Common myeloid progenitor, CD34-positive (primary cell): ENCODE measurements around the gene ZNF346.
A peak's percentile ranks its signal among the peaks of the same experiment; 100 is the strongest.

Experiments
- CTCF ChIA-PET: fragments of 350-600 bp; sonication (Branson Sonifier 250); formaldehyde crosslinking; loops from one replicate; lab custom pipeline; 2021; ENCODE audit warnings: antibody characterized with exemption; lab: Charles Lee
- POLR2A ChIA-PET: fragments of 350-600 bp; sonication (Branson Sonifier 250); formaldehyde crosslinking; loops from one replicate; lab custom pipeline; 2021; ENCODE audit warnings: antibody characterized with exemption; lab: Charles Lee
- DNase-seq, 3 donors: peaks; one replicate each; pipeline versions ENCODE4 v3.0.0 to v3.0.0-alpha.2; 2013
- H3K27ac ChIP-seq, 2 experiments: 1 replicate in 1 of 2; 2 replicates in 1 of 2; pipeline ENCODE4 v1.7.0; 2013; ENCODE audit warnings: inconsistent platforms in 2 of 2, low read length in 2 of 2, mild to moderate bottlenecking in 2 of 2, low read depth in 1 of 2, moderate library complexity in 1 of 2; ENCODE audit not compliant: severe bottlenecking in 2 of 2, insufficient read depth in 1 of 2, poor library complexity in 1 of 2
- H3K27me3 ChIP-seq, 5 experiments: replicated peaks in 2 of 5; 1 replicate in 3 of 5; 2 replicates in 2 of 5; pipeline versions ENCODE4 v1.6.1 to v1.7.0; 2013; ENCODE audit warnings: low read length in 4 of 5, mild to moderate bottlenecking in 2 of 5, moderate library complexity in 2 of 5, inconsistent platforms in 1 of 5; ENCODE audit not compliant: insufficient read depth in 5 of 5, control insufficient read depth in 4 of 5
- H3K36me3 ChIP-seq, 4 experiments: 1 replicate in 2 of 4; 2 replicates in 2 of 4; pipeline versions ENCODE4 v1.6.1 to v1.7.0; 2013; ENCODE audit warnings: low read length in 3 of 4, control low read depth in 1 of 4, mild to moderate bottlenecking in 1 of 4; ENCODE audit not compliant: control insufficient read depth in 4 of 4, insufficient read depth in 4 of 4
- H3K4me1 ChIP-seq, 4 experiments: 1 replicate in 3 of 4; 2 replicates in 1 of 4; pipeline versions ENCODE4 v1.6.1 to v1.7.1; 2013; ENCODE audit warnings: low read length in 3 of 4, mild to moderate bottlenecking in 3 of 4, control low read depth in 1 of 4, inconsistent platforms in 1 of 4, moderate library complexity in 1 of 4; ENCODE audit not compliant: control insufficient read depth in 4 of 4, insufficient read depth in 4 of 4; ENCODE audit errors: control extremely low read depth in 1 of 4
- H3K4me3 ChIP-seq, 7 experiments: 1 replicate in 4 of 7; 2 replicates in 3 of 7; pipeline versions ENCODE4 v1.5.1 to v1.7.0; 2013; ENCODE audit warnings: mild to moderate bottlenecking in 7 of 7, low read length in 6 of 7, moderate library complexity in 6 of 7, inconsistent platforms in 2 of 7, low read depth in 2 of 7, control low read depth in 1 of 7; ENCODE audit not compliant: insufficient read depth in 4 of 7, control insufficient read depth in 1 of 7; ENCODE audit errors: extremely low read depth in 1 of 7
- H3K9me3 ChIP-seq, 5 experiments: 1 replicate in 4 of 5; 2 replicates in 1 of 5; pipeline versions ENCODE4 v1.6.1 to v1.7.1; 2013; ENCODE audit warnings: low read length in 4 of 5, mild to moderate bottlenecking in 2 of 5, inconsistent platforms in 1 of 5, low read depth in 1 of 5, moderate library complexity in 1 of 5; ENCODE audit not compliant: control insufficient read depth in 4 of 5, insufficient read depth in 2 of 5; ENCODE audit errors: control extremely low read depth in 1 of 5
- WGBS: methylation state at CpG from one replicate; pipeline ENCODE4 v1.1.5; 2013; ENCODE audit not compliant: insufficient coverage; 5-methylcytosine and 5-hydroxymethylcytosine counted together

Gene ZNF346

DNA sequence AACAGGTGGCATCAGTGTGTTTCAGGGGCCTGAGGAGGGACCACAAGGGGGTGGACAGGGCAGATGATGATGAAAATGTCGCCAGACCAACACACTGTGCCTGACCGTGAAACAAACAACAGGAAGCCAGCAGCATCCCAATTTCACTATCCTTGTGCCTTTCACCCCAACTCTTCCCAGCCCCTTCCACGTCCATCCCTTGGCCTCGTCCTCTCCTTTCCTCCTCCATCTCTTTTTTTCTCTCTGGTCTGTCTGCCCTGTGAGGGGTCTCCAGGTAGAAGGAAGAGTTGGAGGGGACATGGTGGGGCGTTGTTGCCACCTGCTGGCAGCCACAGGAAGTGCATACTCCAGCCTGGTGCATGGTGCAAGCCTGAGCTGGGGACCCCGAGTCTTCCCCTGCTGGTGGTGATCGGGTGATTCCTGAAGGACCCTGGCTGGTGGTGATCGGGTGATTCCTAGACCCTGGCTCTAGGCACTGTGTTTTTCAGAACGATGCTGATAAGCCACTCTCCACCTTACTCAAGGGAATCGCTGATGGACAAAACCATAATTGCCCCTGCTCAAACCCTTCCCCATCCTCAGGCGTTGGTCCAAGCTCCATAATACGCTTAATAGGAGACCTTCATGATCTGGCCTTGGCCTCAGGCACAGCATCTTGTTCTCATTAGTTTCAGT is 89.4 kb downstream of the ZNF346 start:
- H3K27me3 ChIP-seq: no peaks in the 10 kb centered on the region
- CTCF ChIA-PET: interaction anchor here (0.7 to 6.1 kb wide), 21 partner anchors 12 to 452 kb away, joined by 3 to 71 read pairs (median 3); partner anchors contain the start of genes FGFR4 and NSD1
- POLR2A ChIA-PET: no interaction called here
- peak; percentile 67 to 80 (median 67) for DNase-seq
- H3K36me3 ChIP-seq: no peaks in the 10 kb centered on the region
- WGBS: 37% methylated on average over 9 of the region's 12 CpGs
- H3K27ac ChIP-seq: no peak overlapping the region
- H3K4me1 ChIP-seq: peaks cover 0 to 22% (median 3%) of the 10 kb centered on the region in 4 experiments
- H3K9me3 ChIP-seq: no peaks in the 10 kb centered on the region
- H3K4me3 ChIP-seq: no peak overlapping the region

DNA sequence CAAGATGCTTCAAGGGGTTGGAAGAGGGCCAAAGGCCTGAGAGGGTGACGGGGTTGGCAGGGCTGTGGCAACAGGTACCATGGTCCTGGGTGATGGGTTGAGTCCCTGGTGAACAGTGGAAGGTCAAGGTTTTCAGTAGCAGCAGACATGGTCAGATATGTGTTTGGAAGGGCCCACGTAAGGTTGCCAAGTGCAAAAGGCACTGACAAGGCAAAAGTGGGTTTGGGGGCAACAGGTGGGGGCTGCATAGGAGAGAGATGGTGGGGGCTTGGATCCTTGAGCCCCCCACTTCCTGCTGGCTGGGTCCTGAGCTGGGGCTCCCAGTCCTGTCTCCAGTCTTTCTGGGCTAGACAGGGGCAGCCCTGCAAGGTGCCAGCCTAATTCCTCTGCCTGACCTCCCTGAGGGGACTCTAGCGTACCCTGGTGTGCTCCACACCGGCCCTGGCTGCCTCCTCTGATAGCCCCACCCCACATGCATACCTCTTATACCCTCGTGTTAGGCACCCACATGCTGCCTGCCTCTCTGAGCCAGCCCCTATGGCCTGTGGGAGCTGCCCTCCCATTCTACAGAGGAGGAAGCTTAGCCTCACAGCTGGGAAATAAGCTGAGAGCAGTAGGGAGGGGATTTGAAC is 90.2 kb downstream of the ZNF346 start:
- H3K27me3 ChIP-seq: no peaks in the 10 kb centered on the region
- no peak overlapping the region for H3K4me3 ChIP-seq
- 88% methylated on average over 3 of the region's 5 CpGs for whole genome bisulfite sequencing
- no peaks in the 10 kb centered on the region for H3K36me3 ChIP-seq
- ChIA-PET POLR2A (no interaction called here), CTCF (interaction anchor here (0.6 to 6.1 kb wide), 35 partner anchors 9 to 453 kb away, joined by 3 to 71 read pairs (median 4); partner anchors contain the start of genes FGFR4 and NSD1)
- H3K9me3 ChIP-seq: no peaks in the 10 kb centered on the region
- DNase-seq: no peak
- H3K4me1 ChIP-seq: peaks cover 0 to 26% (median 3%) of the 10 kb centered on the region in 4 experiments
- H3K27ac ChIP-seq: no peak overlapping the region

- WGBS: 47% methylated on average over 6 of the region's 14 CpGs
- no peaks in the 10 kb centered on the region for H3K9me3 ChIP-seq
- DNase-seq: peak; percentile 74 to 84 (median 77)
- H3K36me3 ChIP-seq: no peaks in the 10 kb centered on the region
- H3K4me3 ChIP-seq: no peak overlapping the region
- no peaks in the 10 kb centered on the region for H3K27me3 ChIP-seq
- H3K27ac ChIP-seq: no peak overlapping the region
- POLR2A ChIA-PET: interaction anchor here (0.6 kb wide), 2 partner anchors 38 to 396 kb away, joined by 3 read pairs; partner anchors contain the start of gene DOK3
- CTCF ChIA-PET: interaction anchor here (0.6 to 6.1 kb wide), 45 partner anchors 8 to 456 kb away, joined by 3 to 71 read pairs (median 4); partner anchors contain the start of genes FGFR4 and NSD1
- H3K4me1 ChIP-seq: peaks cover 0 to 26% (median 3%) of the 10 kb centered on the region in 4 experiments
Measured at GRCh38 chr5:177113566-177114424, 91.3 kb downstream of the ZNF346 start.

DNA sequence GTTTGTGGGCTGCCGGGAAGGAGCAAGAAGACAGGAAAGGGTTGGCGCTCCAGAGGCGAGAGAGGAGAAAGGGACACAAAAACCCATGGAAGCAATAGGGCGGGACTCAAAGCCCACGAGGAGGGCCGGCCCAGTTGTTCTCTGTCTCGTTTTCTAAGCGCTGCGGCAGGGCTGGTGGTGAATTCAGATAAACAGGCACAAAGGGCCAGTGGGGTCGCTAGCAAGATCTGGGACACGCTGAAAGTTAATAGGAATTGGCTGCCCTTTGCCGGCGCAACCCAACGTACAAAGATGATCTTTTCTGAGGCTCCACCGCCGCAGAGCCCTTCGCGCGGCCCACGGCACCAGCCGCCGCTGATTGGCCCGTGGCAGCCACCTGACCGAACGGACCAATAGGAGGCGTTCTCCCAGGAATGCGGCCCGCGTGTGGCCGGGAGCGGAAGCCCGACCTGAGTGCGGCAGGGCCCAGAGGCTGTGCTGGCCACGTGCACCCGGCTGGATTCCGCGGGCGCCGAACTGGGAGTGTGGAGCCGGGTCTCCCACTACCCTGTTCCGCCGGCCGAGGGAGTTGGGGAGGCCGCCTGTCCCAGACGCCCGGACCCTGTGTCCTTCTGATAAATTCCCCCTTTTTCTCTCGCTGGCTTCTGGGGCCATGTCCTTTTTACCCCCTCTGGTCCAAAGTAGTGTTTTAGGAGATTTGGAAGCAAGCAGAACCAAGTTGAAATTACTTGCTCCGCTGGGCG is 94.3 kb downstream of the ZNF346 start:
- 36% methylated on average over 47 of the region's 49 CpGs for WGBS
- DNase-seq: peak; percentile 77 to 88 (median 86)
- no peaks in the 10 kb centered on the region for H3K27me3 ChIP-seq
- H3K36me3 ChIP-seq: no peaks in the 10 kb centered on the region
- H3K4me1 ChIP-seq: peaks cover 0 to 24% (median 3%) of the 10 kb centered on the region in 4 experiments
- no peaks in the 10 kb centered on the region for H3K9me3 ChIP-seq
- no peak overlapping the region for H3K27ac ChIP-seq
- peak overlapping the region in 3 of 7 experiments; percentile 10 to 45 (median 19) for H3K4me3 ChIP-seq
- POLR2A ChIA-PET: interaction anchor here (0.6 kb wide), 1 partner anchor 74 kb away, joined by 4 read pairs; no protein-coding TSS in a partner anchor
- CTCF ChIA-PET: interaction anchor here (0.7 kb wide), 1 partner anchor 8 kb away, joined by 3 read pairs; no protein-coding TSS in a partner anchor

DNA sequence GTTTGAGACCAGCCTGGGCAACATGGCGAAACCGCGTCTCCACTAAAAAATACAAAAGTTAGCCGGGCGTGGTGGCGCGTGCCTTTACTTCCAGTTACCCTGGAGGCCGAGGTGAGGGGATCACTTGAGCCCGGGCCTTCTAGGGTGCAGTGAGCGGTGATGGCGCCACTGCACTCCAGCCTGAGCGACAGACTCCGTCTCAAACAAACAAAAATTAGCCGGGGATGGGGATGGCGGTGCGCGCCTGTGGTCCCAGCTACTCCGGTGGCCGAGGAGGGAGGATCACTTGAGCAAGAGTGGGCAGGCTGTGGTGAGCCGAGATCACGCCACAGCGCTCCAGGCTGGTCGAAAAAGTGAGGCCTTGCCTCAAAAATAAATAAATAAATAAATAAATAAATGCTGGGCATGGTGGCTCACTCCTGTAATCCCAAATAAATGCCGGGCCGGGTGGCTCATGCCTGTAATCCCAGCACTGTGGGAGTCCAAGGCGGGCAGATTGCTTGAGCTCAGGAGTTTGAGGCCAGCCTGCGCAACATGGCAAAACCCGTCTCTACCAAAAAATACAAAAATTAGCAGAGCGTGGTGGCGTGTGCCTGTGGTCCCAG is 95.0 kb downstream of the ZNF346 start:
- Histone ChIP-seq H3K36me3 (no peaks in the 10 kb centered on the region), H3K4me3 (no peak overlapping the region), H3K9me3 (no peaks in the 10 kb centered on the region), H3K27me3 (no peaks in the 10 kb centered on the region), H3K4me1 (peaks cover 0 to 21% (median 3%) of the 10 kb centered on the region in 4 experiments), H3K27ac (no peak overlapping the region)
- WGBS: 98% methylated on average over 18 of the region's 30 CpGs
- POLR2A ChIA-PET: interaction anchor here (0.6 kb wide), 1 partner anchor 73 kb away, joined by 4 read pairs; no protein-coding TSS in a partner anchor
- CTCF ChIA-PET: interaction anchor here (0.7 to 1.0 kb wide), 3 partner anchors 9 to 180 kb away, joined by 3 read pairs; no protein-coding TSS in a partner anchor
- DNase-seq: no peak

DNA sequence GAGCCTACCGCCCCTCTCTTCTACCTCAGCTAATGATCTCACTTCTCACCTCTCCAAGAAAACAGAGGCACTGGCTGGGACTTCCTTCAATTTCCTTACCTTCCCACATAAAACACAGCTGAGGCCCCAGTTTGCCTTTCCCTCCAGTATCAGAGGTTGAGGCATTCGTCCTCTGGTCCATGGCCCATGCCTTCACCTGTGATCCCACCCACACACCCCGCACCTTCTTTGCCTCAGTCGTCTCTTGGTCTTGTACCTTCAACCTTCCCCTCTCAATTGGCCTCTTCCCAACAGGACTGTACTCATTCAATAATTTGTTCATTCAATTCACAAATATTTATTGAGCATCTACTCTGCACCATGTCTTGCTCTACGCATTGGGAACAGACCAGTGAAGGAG is 100.1 kb downstream of the ZNF346 start:
- ChIA-PET POLR2A (no interaction called here), CTCF (interaction anchor here (0.9 kb wide), 1 partner anchor 14 kb away, joined by 3 read pairs; no protein-coding TSS in a partner anchor)
- no peaks in the 10 kb centered on the region for H3K9me3 ChIP-seq

More for the DNA sequence above, 100.1 kb downstream of the ZNF346 start:
- 97% methylated on average over 5 of the region's 5 CpGs for WGBS
- DNase-seq: no peak
- Histone ChIP-seq H3K36me3 (no peaks in the 10 kb centered on the region), H3K27me3 (no peaks in the 10 kb centered on the region), H3K27ac (no peak overlapping the region), H3K4me1 (no peaks in the 10 kb centered on the region), H3K4me3 (no peak overlapping the region)
